HG03159 (cell line): Measurements from ENCODE around the gene MLC1.

Experiments
- ATAC-seq: cut with Tn5 transposase; IDR thresholded peaks from one replicate; pipeline ENCODE4 v1.9.1; 2021; ENCODE audit warnings: mild to moderate bottlenecking, moderate library complexity; ENCODE audit not compliant: unreplicated experiment

Gene MLC1

DNA sequence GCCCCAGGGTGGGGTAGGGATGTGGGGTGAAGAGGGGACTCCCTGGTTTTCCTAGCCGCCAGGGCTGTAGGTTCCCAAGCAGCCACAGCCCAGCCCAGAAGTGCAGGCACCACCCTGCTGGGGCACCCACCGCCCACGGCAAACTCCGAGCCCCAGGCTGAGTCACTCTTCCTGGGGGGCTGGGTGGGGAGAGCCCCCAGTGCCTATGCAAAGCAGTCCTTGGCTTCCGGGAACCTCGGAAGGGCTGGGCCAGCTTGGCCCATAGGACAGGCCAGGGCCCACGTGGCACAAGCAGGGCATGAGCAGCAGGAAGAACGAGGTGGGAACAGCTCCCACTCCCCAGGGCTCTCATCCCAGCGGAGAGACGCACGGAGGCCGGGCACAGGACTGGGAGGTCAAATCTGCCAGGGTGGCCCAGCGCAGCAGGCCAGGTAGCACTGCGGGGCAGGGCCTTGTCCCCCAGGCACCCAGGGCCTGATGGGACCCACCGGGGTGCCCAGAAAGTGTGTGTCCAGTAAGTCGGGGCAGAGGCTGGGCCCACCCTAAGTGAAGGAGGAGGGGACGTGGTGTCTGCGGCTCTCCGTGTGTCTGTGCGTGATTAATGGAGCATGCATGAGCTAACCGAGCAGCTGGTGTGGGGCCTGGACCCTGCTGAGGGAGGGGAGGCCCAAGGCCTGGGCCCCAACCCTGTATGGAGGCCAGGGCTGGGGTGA lies 68.1 kb downstream of the MLC1 start:
- ATAC-seq, result no peak

DNA sequence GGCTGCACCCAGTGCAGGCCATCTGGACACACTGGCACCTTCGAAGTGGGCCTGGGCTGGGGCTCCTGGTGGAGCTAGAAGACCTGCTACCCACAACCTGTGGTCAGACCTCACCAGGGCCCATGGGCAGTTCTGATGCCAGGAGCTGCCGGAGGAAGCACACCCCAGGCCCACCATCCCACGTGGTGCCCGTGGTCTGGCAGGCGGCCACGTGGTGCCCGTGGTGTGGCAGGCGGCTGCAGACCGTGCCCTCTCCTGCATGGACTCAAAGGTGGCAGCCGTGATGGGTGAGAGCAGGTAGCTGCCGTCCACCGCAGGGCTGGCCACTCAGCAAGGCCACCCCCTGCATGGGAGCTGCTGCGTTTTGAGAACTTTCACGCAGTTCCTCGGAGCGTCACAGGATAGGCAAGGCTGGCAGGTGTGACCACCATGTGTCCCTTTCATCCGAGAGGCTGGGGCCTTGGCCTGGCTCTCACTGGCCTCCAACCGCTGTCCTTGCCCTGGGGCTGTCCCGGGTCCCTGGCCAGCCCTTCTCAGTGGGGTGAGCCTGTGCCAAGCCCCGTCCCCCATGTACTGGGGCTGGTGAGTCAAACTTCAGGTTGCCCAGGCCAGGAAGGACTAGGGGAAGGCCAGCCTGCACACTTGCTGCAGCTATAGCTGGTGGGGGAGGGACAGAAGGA lies 68.8 kb downstream of the MLC1 start:
- no peak for ATAC-seq

DNA sequence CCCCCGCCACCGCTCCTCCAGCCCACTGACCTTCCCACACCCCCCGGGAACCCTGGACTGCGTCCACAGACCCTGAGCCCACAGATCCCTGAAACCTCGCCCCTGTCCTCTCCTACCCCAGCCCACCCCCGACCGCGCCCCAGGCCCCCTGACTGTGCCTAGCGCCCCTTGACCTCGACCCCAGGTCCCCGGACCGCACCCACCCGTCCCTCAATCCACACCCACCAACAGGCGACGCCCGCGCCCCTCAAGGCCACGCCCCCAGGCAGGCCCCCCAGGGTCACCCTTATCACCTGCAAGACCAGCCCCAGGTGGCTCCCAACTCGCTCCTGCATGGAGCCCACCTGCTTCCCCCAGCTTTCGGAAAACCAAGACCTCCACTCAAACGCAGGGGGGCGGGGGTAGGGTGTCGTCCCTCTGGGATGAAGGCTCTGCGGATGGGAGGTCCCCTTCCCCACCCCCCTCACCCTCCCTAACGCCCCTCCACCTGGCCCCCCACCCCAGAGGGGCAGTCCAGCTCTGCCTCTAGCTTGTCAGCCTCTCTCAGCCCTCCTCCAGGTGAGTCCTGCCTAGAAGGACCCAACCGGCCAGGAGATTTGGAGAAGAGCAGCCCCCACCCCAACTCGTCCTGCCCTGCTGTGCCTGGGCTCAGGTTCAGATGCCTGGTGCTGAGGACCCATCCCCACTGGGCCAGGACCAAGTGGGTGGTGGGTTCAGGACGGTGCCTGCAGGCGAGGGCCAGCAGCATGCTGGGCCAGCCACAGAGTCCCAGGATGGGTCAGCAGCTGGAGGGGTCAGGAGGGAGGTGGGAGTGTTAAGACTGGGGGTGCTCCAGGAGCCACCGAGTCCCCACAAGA lies 69.5 kb downstream of the MLC1 start:
- no peak for ATAC-seq

DNA sequence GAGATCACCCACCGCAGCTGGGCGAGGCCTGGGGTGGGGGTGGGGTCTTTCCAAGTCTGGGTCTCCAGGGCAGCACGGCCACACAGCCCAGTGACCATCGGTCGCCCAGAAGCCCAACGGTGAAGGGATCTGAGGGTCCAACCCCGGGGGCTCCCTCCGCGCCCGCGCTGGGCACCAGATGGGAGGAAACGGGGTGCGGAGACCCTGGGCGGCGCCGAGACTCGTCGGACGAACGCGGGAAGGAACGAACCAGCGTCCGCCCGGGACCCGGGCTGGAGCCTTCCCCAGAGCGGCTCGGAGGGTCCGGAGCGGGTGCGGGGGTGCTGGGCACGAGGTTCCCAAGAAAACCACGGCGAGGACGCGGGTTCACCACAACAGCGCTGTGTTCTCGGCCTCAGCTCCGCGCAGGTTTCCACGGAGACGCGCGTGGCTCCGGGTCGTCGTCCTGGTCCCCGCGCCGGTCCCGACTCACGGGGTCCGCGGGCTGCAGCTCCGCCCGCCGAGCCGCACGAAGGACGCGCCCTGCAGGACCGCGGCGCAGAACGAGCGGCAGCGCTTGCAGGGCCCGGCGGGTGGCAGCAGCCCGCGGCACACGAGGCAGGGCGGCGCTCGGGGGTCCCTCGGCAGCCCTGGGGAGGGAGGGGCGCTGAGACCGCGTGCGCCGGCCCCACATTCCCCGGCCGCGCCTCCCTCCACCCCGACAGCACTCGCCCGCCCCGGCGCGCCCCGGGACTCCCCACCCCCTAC lies 70.4 kb downstream of the MLC1 start:
- ATAC-seq, result no peak

DNA sequence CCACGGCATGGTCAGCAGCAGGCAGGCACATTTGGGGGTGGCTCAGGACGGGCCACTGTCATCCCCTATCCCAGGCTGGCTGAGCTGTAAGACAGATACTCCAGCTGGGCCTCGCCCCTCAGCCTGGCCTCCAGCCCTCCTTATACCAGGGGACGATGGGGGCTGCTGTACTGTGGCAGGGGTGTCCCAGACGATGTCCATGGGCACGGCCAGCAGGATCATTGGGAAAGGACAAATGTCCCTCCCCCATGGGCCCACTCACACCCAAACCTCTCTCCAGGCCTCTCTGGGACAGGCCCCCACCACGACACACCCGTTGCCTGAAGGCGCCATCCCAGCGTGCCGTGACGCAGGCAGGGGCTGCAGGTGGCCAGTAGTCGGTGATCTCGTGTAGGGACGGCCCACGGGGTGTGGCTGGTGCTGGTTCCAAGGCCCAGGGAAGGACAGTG lies 71.1 kb downstream of the MLC1 start:
- ATAC-seq, result no peak

DNA sequence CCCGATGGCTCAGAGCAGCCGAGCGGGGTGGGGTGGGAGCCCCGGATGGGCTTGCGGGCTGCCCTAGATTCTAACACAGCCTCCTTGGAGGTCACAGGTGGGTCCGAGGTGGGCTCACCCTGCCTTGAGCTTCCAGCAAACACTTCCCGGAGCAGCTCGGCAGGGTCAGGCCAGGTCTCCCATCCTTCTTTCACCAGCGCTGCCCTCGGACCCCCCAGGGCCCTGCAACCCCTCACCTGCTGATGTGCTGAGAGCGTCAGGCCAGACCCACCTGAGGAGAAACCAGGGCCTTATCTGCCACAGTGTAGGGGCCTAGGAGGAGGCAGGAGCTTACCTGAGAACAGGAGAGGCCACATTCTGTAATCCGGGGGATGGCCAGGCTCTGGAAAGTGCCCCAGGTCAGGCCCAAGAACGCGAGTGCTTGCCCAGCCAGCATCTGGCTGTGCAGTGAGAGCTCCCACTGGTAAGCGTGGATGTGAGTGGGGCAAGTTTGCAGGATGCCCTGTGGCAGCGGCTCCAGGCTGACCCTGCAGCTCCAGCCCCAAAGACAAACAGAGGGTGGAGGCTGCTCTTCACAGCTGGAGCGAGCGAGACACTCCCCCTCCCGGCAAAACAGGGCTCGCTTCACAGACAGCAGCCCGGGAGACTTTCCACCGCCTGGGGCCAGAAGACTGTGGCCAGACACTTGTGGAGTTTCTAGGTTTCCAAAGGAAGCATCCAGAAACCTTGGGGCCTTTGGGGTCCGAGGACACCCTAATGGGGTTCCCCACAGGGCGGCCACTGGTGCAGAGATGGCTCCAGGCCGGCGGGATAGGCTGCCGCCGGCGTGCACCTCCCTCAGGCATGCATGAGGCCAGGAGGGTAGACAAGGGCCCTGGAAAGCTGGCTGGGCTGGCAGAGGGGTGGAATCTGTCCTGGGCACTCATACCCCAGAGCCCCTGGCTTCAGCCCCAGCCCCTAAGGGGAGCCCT lies 72.7 kb downstream of the MLC1 start, which contains the start of gene IL17REL:
TSS of gene IL17REL (minus strand) at position 555 of the 971 bp plus-strand sequence. CDS start at position 436, 119 bp downstream.
- no peak for ATAC-seq

DNA sequence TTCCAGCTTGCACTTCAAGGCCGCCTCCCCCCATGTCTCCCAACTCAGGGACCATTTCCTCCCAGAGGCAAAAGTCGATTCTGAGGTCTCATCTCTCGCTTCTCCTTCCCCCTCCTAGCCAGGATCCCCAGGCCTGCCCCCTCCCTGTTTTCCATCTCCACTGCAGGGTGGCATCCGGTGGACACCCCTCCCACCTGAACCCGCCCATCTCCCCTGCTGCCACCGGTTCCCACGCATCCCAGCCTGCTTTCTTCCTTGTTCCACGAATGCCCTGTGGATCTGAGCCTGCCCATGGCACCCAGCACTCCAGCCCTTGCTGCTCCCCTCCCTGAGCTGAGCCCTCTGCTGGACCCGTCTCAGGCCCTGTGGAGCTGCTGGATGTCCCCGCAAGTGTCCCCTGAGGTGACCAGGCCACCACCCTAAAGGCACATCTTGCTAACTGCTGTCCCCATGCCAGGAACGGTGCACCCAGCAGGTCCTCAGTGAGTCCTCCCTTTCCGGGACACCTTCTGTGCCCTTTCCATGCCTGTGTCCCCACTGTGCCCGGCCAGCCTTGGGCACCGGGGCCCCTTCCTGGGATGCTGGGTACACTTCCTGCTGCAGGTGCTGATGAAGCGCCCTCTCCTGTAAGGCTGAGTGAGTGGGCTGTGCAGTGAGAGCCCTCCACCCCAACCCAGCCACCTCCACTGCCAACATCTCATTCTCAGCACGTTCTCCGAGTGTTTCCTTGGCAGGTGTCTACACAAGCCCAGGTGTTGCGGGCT lies 73.6 kb downstream of the MLC1 start:
- ATAC-seq, result no peak

DNA sequence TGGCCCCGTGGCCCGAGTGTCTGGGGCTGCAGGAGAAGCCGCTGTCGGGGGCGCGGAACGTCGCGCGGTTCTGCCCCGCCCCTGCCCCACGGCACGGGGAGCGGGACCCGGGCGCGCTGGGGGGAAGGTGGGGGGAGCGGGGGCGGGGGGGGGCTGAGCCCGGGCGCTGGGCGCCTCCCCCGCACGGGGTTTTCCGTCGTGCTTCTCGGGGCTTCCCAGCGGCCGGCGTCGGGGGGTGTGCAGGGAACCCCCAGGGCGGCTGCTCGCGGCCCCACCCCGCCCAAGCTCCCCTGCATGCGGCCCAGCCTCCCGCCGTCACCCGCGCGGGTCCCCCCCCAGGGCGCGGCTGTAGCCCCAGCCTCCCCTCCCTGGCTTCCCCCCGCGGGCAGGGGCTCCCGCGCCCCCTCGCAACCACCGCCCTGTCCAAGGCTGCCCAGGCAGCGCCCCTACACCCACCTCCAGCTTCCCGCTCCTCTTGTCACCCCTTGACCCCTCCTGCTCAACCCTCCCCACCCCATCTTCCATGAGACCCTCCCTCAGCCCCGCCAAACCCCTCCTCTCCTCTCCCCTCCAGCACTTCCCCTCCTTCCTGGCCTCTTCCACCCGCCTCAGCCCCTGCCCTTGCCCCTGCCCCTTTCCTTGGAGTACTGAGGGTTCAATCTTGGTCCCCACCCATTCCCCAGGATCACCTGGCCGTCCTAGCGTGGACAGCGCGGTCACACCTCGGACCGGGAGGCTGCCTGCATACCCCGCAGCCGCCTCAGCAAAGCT lies 74.4 kb downstream of the MLC1 start:
- ATAC-seq, result no peak

DNA sequence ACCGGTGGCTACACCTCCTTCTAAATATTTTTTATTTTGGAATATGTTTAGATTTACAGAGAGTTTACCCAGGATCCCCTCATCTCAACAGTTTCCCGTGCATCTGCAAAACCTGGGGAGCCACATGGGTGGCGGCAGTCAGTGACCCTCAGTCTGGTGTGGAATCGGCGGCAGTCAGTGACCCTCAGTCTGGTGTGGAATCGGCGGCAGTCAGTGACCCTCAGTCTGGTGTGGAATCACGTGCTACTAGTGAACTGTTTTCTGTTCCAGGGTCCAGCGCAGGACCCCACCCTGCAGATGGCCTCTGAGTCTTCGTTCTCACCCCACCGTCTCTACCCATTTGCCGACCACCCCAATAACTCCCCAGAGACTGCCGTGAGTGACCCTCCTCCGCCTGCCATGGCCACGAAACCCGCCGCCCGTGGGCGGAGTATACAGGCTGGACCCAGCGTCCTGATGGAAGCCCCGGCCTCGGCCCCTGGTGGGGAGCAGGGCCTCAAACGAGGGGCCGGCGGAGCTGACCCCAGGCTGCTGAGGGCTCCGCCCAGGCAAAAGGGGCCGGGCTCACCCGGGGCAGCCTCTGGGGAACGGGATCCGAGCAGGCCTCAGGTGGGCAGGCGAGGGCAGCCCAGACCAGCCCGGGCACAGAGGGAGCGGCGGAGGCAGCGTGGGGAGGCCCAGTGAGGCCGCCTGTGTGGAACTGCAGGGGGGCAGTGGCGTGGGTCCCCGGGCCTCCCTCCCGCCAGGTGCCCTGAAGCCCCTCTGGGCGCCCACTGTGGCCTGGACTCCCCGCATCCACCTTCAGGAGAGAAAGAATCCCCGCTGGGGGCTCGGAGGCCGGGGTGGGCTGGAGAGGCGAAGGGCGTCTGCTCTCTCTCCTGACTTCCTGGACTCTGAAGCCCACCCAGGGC lies 75.2 kb downstream of the MLC1 start:
- ATAC-seq, result no peak
